K562 (cell line): ENCODE measurements around the gene LETM1. TPM values are rescaled to one million over a fixed set of nuclear protein-coding genes. Genes with fewer than 3 reads are reported as not detected.

Source experiments
- CBX5 ChIP-seq: IDR thresholded peaks from 2 replicates; pipeline ENCODE4 v1.6.1; 2014; ENCODE audit warnings: low read depth, borderline replicate concordance
- HDAC8 ChIP-seq: fragments of 450-650 bp; IDR thresholded peaks from 2 replicates; pipeline ENCODE4 v1.6.1; 2016; ENCODE audit warnings: mild to moderate bottlenecking, missing genetic modification characterization, moderate library complexity, missing compliant biosample characterization
- HNRNPLL ChIP-seq: fragments of 200-400 bp; formaldehyde crosslinking; IDR thresholded peaks from 2 replicates; pipeline ENCODE4 v1.6.1; 2017; ENCODE audit warnings: low read length, low read depth, mild to moderate bottlenecking; ENCODE audit not compliant: poor library complexity, severe bottlenecking
- RBM34 ChIP-seq: fragments of 200-400 bp; formaldehyde crosslinking; IDR thresholded peaks from 2 replicates; pipeline ENCODE4 v1.6.1; 2018; ENCODE audit warnings: low read length, borderline replicate concordance; ENCODE audit not compliant: insufficient read depth
- ZNF764 ChIP-seq: fragments of 250-450 bp; sonication (Bioruptor Pico); IDR thresholded peaks from 2 replicates; pipeline ENCODE4 v1.4.0; 2020; ENCODE audit warnings: low read depth, mild to moderate bottlenecking, moderate library complexity
- polyA plus RNA-seq, 8 experiments: library from polyadenylated mRNA; depleted of rRNA in 4 of 8; stranded (reverse) in 5 of 8; unstranded in 3 of 8; fragments of >200 nt; fragmentation: Nextera tagmentation in 2 of 8; fragmentation: Illumina TruSeq in 1 of 8; extraction: Ambion mirVana in 2 of 8; extraction: Trizol in 1 of 8; gene quantifications; 2 replicates each; pipeline versions ENCODE4 v1.2.1 to v1.2.3, GENCODE V29; 2011 to 2014; ENCODE audit warnings: inconsistent platforms in 1 of 8, missing spikeins in 1 of 8
- total RNA-seq, 7 experiments: library from RNA; depleted of rRNA in 6 of 7; stranded (reverse); fragments of >200 nt in 6 of 7; fragmentation: Illumina TruSeq in 2 of 7; extraction: Trizol in 2 of 7; gene quantifications; 2 replicates each; pipeline versions ENCODE4 v1.2.1 to v1.2.3, GENCODE V29; 2011 to 2021; ENCODE audit warnings: low replicate concordance in 1 of 7
- TF ChIP-seq, protein P1 (sequence below): sonication (generic); formaldehyde crosslinking; IDR thresholded peaks from 2 replicates; pipeline ENCODE4 v1.8.0; 2022; ENCODE audit warnings: mild to moderate bottlenecking, missing genetic modification reagents
- TF ChIP-seq, protein P2 (sequence below): sonication (generic); formaldehyde crosslinking; IDR thresholded peaks from 2 replicates; pipeline ENCODE4 v1.8.1; 2023; ENCODE audit warnings: mild to moderate bottlenecking, missing genetic modification reagents
- TF ChIP-seq, protein P3 (sequence below), 2 experiments: fragments of 450-650 bp; conservative IDR thresholded peaks; 2 replicates each; pipeline ENCODE4 v1.6.1; 2017; ENCODE audit warnings: mild to moderate bottlenecking in 2 of 2, moderate library complexity in 2 of 2
- TF ChIP-seq, protein P4 (sequence below): fragments of 450-650 bp; formaldehyde crosslinking; IDR thresholded peaks from 2 replicates; pipeline ENCODE4 v1.4.0; 2020; ENCODE audit warnings: mild to moderate bottlenecking, moderate library complexity

Gene LETM1
- total and polyA plus RNA-seq, 9 of the 15 experiments (the other 6 are each of a cell fraction or from before 2014, with no cell fraction given): 3.9 to 109 (median 35.0) TPM

DNA sequence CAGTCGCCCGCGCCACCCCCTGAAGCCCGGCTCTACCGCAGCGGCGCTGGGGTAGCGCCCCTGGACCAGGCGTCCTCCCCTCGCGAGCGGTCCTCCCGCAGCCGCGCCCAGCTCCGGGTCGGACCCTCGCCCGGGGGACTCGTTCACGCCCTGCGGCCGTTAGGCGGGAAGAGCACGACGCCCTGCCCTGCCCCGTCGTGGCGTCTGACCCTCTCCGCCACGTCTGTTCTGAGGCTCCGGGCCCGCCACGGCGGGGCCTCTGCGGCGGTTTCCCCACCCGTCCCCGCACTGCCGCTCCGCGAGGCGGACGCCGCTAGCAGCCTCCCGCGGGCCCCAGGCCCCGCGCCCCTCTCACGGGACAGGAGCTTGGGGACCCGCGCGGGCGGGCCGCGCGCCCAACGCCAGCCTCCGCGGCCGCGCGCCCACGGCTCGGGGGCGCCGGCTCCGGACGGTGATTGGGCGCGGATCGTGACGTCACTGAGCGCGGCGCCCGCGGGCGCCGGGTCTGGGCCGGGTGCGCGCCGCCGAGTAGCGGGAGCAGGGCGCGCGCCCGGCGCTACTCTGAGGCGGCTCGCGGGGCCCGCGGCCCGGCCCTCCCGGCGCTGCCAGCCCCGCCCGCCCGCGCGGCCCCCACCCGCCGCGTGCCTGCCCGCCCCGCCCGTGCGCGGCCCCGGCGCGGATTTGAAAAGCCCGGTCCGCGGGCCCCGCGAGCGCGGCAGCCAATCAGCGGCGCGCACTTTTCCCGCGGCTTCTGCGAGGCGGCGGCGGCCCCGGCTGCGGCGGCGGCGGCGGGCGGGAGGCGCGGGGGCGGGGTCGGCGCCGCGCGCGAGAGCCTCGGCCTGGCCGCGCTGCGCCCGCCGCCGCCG lies 14.9 kb upstream of the LETM1 start, which contains the start of gene NSD2 (continued):
- TF ChIP-seq, protein P1, sequence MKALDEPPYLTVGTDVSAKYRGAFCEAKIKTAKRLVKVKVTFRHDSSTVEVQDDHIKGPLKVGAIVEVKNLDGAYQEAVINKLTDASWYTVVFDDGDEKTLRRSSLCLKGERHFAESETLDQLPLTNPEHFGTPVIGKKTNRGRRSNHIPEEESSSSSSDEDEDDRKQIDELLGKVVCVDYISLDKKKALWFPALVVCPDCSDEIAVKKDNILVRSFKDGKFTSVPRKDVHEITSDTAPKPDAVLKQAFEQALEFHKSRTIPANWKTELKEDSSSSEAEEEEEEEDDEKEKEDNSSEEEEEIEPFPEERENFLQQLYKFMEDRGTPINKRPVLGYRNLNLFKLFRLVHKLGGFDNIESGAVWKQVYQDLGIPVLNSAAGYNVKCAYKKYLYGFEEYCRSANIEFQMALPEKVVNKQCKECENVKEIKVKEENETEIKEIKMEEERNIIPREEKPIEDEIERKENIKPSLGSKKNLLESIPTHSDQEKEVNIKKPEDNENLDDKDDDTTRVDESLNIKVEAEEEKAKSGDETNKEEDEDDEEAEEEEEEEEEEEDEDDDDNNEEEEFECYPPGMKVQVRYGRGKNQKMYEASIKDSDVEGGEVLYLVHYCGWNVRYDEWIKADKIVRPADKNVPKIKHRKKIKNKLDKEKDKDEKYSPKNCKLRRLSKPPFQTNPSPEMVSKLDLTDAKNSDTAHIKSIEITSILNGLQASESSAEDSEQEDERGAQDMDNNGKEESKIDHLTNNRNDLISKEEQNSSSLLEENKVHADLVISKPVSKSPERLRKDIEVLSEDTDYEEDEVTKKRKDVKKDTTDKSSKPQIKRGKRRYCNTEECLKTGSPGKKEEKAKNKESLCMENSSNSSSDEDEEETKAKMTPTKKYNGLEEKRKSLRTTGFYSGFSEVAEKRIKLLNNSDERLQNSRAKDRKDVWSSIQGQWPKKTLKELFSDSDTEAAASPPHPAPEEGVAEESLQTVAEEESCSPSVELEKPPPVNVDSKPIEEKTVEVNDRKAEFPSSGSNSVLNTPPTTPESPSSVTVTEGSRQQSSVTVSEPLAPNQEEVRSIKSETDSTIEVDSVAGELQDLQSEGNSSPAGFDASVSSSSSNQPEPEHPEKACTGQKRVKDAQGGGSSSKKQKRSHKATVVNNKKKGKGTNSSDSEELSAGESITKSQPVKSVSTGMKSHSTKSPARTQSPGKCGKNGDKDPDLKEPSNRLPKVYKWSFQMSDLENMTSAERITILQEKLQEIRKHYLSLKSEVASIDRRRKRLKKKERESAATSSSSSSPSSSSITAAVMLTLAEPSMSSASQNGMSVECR (CRISPR knock-in tag): peak; percentile 90
- TF ChIP-seq, protein P2, sequence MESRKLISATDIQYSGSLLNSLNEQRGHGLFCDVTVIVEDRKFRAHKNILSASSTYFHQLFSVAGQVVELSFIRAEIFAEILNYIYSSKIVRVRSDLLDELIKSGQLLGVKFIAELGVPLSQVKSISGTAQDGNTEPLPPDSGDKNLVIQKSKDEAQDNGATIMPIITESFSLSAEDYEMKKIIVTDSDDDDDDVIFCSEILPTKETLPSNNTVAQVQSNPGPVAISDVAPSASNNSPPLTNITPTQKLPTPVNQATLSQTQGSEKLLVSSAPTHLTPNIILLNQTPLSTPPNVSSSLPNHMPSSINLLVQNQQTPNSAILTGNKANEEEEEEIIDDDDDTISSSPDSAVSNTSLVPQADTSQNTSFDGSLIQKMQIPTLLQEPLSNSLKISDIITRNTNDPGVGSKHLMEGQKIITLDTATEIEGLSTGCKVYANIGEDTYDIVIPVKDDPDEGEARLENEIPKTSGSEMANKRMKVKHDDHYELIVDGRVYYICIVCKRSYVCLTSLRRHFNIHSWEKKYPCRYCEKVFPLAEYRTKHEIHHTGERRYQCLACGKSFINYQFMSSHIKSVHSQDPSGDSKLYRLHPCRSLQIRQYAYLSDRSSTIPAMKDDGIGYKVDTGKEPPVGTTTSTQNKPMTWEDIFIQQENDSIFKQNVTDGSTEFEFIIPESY (CRISPR knock-in tag): peak; percentile 61; the same call in 1 of the 2 replicates
- peak; percentile 61 for TF ChIP-seq HNRNPLL
- TF ChIP-seq ZNF764 (CRISPR knock-in tag): no peak
- peak; percentile 92 for TF ChIP-seq HDAC8
- TF ChIP-seq, protein P3, sequence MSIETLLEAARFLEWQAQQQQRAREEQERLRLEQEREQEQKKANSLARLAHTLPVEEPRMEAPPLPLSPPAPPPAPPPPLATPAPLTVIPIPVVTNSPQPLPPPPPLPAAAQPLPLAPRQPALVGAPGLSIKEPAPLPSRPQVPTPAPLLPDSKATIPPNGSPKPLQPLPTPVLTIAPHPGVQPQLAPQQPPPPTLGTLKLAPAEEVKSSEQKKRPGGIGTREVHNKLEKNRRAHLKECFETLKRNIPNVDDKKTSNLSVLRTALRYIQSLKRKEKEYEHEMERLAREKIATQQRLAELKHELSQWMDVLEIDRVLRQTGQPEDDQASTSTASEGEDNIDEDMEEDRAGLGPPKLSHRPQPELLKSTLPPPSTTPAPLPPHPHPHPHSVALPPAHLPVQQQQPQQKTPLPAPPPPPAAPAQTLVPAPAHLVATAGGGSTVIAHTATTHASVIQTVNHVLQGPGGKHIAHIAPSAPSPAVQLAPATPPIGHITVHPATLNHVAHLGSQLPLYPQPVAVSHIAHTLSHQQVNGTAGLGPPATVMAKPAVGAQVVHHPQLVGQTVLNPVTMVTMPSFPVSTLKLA (conservative IDR thresholded peaks at IDR 0.05): peak; percentile 48 to 78; a peak in 3 of 4 replicates
- TF ChIP-seq CBX5: no peak; the same call in 1 of the 2 replicates
- 0 out of 2 replicates have a peak, but pooled peaks have one; percentile 54 for TF ChIP-seq RBM34
- TF ChIP-seq, protein P4, sequence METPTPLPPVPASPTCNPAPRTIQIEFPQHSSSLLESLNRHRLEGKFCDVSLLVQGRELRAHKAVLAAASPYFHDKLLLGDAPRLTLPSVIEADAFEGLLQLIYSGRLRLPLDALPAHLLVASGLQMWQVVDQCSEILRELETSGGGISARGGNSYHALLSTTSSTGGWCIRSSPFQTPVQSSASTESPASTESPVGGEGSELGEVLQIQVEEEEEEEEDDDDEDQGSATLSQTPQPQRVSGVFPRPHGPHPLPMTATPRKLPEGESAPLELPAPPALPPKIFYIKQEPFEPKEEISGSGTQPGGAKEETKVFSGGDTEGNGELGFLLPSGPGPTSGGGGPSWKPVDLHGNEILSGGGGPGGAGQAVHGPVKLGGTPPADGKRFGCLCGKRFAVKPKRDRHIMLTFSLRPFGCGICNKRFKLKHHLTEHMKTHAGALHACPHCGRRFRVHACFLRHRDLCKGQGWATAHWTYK (CRISPR knock-in tag): peak; percentile 91; the same call in 1 of the 2 replicates
